ENCODE data around the gene FBXO39.
"Not testable (repeated sequence)": the region's sequence is repeated elsewhere in the genome, so short reads cannot be mapped to it uniquely, and the experiment has no call there.

FBXO39 gene

DNA sequence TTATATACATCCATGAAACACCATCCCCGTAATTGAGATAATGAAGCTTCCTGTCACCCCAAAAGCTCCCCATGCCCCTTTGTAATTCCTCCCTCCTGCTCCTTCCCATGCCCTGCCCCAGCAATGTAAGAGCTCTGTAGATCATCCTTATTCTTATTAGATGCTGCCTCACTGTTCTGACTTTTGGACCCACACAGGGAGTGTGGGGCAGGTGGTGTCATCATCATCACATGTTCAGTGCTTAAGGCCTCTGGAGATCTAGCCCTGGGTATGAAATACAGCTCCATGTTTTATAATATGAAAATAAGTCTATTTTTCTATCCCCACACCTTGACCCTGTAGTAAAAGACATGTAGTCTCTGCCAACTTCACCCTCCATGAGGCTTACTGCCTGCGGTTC, 18.3 kb upstream of the FBXO39 start:
- no peak for DNase-seq (ENCODE audit: low read depth)
- no peaks in the 10 kb centered on the region for H3K27me3 ChIP-seq (replicated peaks; ENCODE audit: control insufficient read depth, insufficient read depth, low read length)
- H3K4me1 ChIP-seq (ENCODE audit: control insufficient read depth, insufficient read depth, low read length) = peaks cover 23% of the 10 kb centered on the region
- no peak overlapping the region for H3K9ac ChIP-seq (ENCODE audit: low read length)
- no peaks in the 10 kb centered on the region for H3K9me3 ChIP-seq (ENCODE audit: control insufficient read depth, low read length)
- H3K4me3 ChIP-seq (ENCODE audit: low read length) = no peak overlapping the region
- peaks cover 17% of the 10 kb centered on the region for H3K36me3 ChIP-seq (ENCODE audit: control insufficient read depth, insufficient read depth, low read length, severe bottlenecking)

GRCh38 chr17:6761779-6762178, 14.2 kb upstream of the FBXO39 start:
- no peak for DNase-seq (ENCODE audit: low read depth)
- Histone ChIP-seq H3K9me3 (ENCODE audit: control insufficient read depth, low read length) (peaks cover 4% of the 10 kb centered on the region), H3K27me3 (replicated peaks; ENCODE audit: control insufficient read depth, insufficient read depth, low read length) (no peaks in the 10 kb centered on the region), H3K36me3 (ENCODE audit: control insufficient read depth, insufficient read depth, low read length, severe bottlenecking) (peaks cover 39% of the 10 kb centered on the region), H3K4me3 (ENCODE audit: low read length) (no peak overlapping the region), H3K4me1 (ENCODE audit: control insufficient read depth, insufficient read depth, low read length) (no peaks in the 10 kb centered on the region), H3K9ac (ENCODE audit: low read length) (no peak overlapping the region)

DNA sequence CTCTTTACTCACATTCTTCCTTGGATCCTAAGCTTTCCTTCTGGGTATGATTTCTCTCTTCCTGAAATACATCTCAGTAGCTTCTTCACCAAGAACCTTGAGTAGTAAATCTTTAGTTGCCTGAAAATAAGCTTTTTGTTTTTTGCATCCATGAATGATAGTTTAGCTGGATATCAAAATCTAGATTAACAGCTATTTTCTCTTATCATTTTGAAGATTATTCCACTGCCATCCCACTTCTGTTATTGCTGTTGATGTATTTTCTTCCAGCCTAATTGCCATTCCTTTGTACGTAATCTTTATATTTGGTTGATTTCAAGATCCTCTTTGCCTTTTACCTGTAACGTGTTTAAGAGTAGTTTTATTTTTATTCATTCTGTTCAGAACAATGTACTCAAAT, 7.6 kb upstream of the FBXO39 start:
- Histone ChIP-seq H3K36me3 (ENCODE audit: control insufficient read depth, insufficient read depth, low read length, severe bottlenecking) (peaks cover 87% of the 10 kb centered on the region), H3K27me3 (replicated peaks; ENCODE audit: control insufficient read depth, insufficient read depth, low read length) (no peaks in the 10 kb centered on the region), H3K9me3 (ENCODE audit: control insufficient read depth, low read length) (peaks cover 23% of the 10 kb centered on the region), H3K4me3 (ENCODE audit: low read length) (no peak overlapping the region), H3K9ac (ENCODE audit: low read length) (no peak overlapping the region), H3K4me1 (ENCODE audit: control insufficient read depth, insufficient read depth, low read length) (no peaks in the 10 kb centered on the region)
- no peak for DNase-seq (ENCODE audit: low read depth)

DNA sequence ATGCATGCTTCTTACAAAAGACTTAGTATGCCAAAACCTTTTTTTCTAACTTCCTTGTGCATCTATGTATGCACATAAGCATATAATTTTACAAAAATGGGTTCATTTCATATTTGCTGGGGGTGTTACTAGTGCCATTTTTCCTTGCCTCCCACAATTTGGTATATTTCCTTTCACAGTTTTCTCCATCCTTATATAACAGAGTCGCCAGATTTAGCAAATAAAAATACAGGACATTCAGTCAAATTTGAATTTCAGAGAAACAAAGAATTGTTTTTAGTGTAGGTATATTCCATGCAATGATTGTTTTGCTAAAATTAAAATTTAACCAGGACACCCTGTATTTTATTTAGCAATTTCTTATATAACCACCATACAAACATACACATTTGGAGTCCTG, 4.0 kb upstream of the FBXO39 start:
- no peak overlapping the region for H3K9ac ChIP-seq (ENCODE audit: low read length)

DNA sequence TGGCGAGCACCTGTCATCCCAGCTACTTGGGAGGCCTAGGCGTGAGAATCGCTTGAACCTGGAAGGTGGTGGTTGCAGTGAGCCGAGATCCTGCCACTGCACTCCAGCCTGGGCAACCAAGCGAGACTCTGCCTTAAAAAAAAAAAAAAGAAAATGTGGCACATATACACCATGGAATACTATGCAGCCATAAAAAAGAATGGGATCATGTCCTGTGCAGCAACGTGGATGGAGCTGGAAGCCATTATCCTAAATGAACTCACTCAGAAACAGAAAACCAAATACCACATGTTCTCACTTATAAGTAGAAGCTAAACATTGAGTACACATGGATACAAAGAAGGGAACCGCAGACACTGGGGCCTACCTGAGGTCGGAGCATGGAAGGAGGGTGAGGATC, 1.1 kb upstream of the FBXO39 start:
- Histone ChIP-seq H3K27me3 (replicated peaks; ENCODE audit: control insufficient read depth, insufficient read depth, low read length) (peaks cover 43% of the 10 kb centered on the region), H3K9me3 (ENCODE audit: control insufficient read depth, low read length) (peaks cover 21% of the 10 kb centered on the region), H3K36me3 (ENCODE audit: control insufficient read depth, insufficient read depth, low read length, severe bottlenecking) (peaks cover 42% of the 10 kb centered on the region)
- not testable (repeated sequence) for DNase-seq (ENCODE audit: low read depth); H3K9ac ChIP-seq (ENCODE audit: low read length); H3K4me1 ChIP-seq (ENCODE audit: control insufficient read depth, insufficient read depth, low read length); H3K4me3 ChIP-seq (ENCODE audit: low read length)

More for the DNA sequence above, 4.0 kb upstream of the FBXO39 start:
- DNase-seq (ENCODE audit: low read depth) = no peak
- Histone ChIP-seq H3K9me3 (ENCODE audit: control insufficient read depth, low read length) (peaks cover 32% of the 10 kb centered on the region), H3K4me1 (ENCODE audit: control insufficient read depth, insufficient read depth, low read length) (no peaks in the 10 kb centered on the region), H3K36me3 (ENCODE audit: control insufficient read depth, insufficient read depth, low read length, severe bottlenecking) (peaks cover 70% of the 10 kb centered on the region), H3K27me3 (replicated peaks; ENCODE audit: control insufficient read depth, insufficient read depth, low read length) (peaks cover 17% of the 10 kb centered on the region), H3K4me3 (ENCODE audit: low read length) (no peak overlapping the region)

DNA sequence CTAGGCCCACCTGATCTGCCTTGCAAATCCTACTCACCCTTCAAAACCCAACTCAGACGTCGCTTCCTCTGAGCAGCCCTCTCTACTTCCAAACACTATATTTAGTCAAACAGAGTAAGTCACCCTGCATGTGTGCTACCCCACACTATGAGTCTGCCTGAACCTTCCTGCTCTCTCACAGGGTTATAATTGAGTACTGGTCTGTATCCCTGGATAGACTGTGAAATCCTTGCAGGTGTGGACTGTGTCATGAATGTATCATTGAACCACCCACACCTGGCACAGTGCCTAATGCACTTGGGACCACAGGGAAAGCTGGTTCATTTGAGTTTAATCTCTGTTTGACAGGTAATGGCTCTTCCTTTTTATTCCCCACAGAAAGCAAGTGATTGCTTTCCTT, 3.4 kb downstream of the FBXO39 start:
- DNase-seq (ENCODE audit: low read depth) = no peak
- peaks cover 52% of the 10 kb centered on the region for H3K27me3 ChIP-seq (replicated peaks; ENCODE audit: control insufficient read depth, insufficient read depth, low read length)
- H3K9ac ChIP-seq (ENCODE audit: low read length) = no peak overlapping the region
- no peak overlapping the region for H3K4me3 ChIP-seq (ENCODE audit: low read length)
- H3K4me1 ChIP-seq (ENCODE audit: control insufficient read depth, insufficient read depth, low read length) = no peaks in the 10 kb centered on the region
- H3K36me3 ChIP-seq (ENCODE audit: control insufficient read depth, insufficient read depth, low read length, severe bottlenecking) = no peaks in the 10 kb centered on the region
- H3K9me3 ChIP-seq (ENCODE audit: control insufficient read depth, low read length) = peaks cover 12% of the 10 kb centered on the region

DNA sequence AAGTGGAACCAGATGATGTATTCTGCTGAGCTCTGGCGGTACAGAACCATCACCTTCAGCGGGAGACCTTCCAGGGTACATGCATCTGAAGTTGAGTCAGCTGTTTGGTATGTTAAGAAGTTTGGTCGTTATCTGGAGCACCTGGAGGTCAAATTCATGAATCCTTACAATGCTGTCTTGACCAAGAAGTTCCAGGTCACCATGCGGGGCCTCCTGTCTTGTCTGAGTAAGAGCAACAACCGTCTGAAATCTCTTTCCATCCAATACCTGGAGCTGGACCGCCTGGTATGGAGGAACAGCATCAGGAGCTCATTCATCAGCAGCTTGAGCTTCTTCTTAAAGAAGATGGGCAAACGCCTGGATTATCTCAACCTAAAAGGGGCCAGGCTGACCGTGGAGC, 4.0 kb downstream of the FBXO39 start:
- Histone ChIP-seq H3K9me3 (ENCODE audit: control insufficient read depth, low read length) (peaks cover 9% of the 10 kb centered on the region), H3K4me3 (ENCODE audit: low read length) (no peak overlapping the region), H3K9ac (ENCODE audit: low read length) (no peak overlapping the region), H3K4me1 (ENCODE audit: control insufficient read depth, insufficient read depth, low read length) (peaks cover under 1% of the 10 kb centered on the region), H3K36me3 (ENCODE audit: control insufficient read depth, insufficient read depth, low read length, severe bottlenecking) (no peaks in the 10 kb centered on the region), H3K27me3 (replicated peaks; ENCODE audit: control insufficient read depth, insufficient read depth, low read length) (peaks cover 52% of the 10 kb centered on the region)
- DNase-seq (ENCODE audit: low read depth) = no peak

GRCh38 chr17:6780886-6781285, 4.9 kb downstream of the FBXO39 start:
- H3K9me3 ChIP-seq (ENCODE audit: control insufficient read depth, low read length) = peaks cover 7% of the 10 kb centered on the region
- H3K27me3 ChIP-seq (replicated peaks; ENCODE audit: control insufficient read depth, insufficient read depth, low read length) = peaks cover 45% of the 10 kb centered on the region
- no peak for DNase-seq (ENCODE audit: low read depth)
- no peak overlapping the region for H3K9ac ChIP-seq (ENCODE audit: low read length)
- H3K36me3 ChIP-seq (ENCODE audit: control insufficient read depth, insufficient read depth, low read length, severe bottlenecking) = no peaks in the 10 kb centered on the region
- no peak overlapping the region for H3K4me3 ChIP-seq (ENCODE audit: low read length)
- peaks cover 3% of the 10 kb centered on the region for H3K4me1 ChIP-seq (ENCODE audit: control insufficient read depth, insufficient read depth, low read length)

- DNase-seq (ENCODE audit: low read depth) = no peak
- Histone ChIP-seq H3K27me3 (replicated peaks; ENCODE audit: control insufficient read depth, insufficient read depth, low read length) (peaks cover 35% of the 10 kb centered on the region), H3K9me3 (ENCODE audit: control insufficient read depth, low read length) (peaks cover 7% of the 10 kb centered on the region), H3K4me3 (ENCODE audit: low read length) (no peak overlapping the region), H3K4me1 (ENCODE audit: control insufficient read depth, insufficient read depth, low read length) (peaks cover 3% of the 10 kb centered on the region), H3K9ac (ENCODE audit: low read length) (no peak overlapping the region), H3K36me3 (ENCODE audit: control insufficient read depth, insufficient read depth, low read length, severe bottlenecking) (no peaks in the 10 kb centered on the region)
Measured at GRCh38 chr17:6782244-6782643, 6.2 kb downstream of the FBXO39 start.

GRCh38 chr17:6786618-6787017, 10.6 kb downstream of the FBXO39 start:
- Histone ChIP-seq H3K9me3 (ENCODE audit: control insufficient read depth, low read length) (no peaks in the 10 kb centered on the region), H3K36me3 (ENCODE audit: control insufficient read depth, insufficient read depth, low read length, severe bottlenecking) (no peaks in the 10 kb centered on the region), H3K9ac (ENCODE audit: low read length) (no peak overlapping the region), H3K4me3 (ENCODE audit: low read length) (no peak overlapping the region), H3K4me1 (ENCODE audit: control insufficient read depth, insufficient read depth, low read length) (peaks cover 3% of the 10 kb centered on the region), H3K27me3 (replicated peaks; ENCODE audit: control insufficient read depth, insufficient read depth, low read length) (peaks cover 24% of the 10 kb centered on the region)
- peak; percentile 22 for DNase-seq (ENCODE audit: low read depth)

DNA sequence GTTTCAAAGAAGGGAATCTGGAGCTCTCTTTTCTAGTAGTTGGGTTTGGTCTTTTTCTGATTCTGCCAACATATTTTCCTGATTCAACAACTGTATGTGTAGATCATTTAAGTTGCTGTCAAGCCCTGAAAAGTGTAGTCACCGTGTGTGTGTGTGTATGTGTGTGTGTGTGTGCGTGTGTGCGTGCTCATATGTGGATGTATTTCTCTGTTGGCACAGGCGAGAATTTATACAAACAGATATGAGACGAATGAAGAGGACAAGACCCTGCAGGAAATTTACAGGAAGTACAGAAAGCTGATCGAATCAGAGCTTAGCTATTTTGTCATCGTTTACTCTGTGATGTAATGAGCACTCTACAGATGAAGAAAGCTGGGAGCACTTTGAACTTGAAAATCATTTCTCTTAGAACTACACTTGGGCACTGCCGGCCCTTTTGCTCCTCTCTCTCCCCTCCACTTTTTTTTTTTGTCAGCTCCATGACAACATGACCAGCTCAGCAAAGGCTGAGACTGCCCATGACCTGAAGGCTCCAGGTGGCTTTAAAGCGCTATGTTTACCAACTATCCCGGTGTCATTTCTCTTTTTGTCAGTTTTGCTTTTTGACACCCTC, 11.2 kb downstream of the FBXO39 start:
- Histone ChIP-seq H3K27me3 (replicated peaks; ENCODE audit: control insufficient read depth, insufficient read depth, low read length) (peaks cover 24% of the 10 kb centered on the region), H3K36me3 (ENCODE audit: control insufficient read depth, insufficient read depth, low read length, severe bottlenecking) (no peaks in the 10 kb centered on the region), H3K9ac (ENCODE audit: low read length) (no peak overlapping the region), H3K4me1 (ENCODE audit: control insufficient read depth, insufficient read depth, low read length) (peaks cover 3% of the 10 kb centered on the region), H3K4me3 (ENCODE audit: low read length) (no peak overlapping the region), H3K9me3 (ENCODE audit: control insufficient read depth, low read length) (no peaks in the 10 kb centered on the region)
- no peak for DNase-seq (ENCODE audit: low read depth)

DNA sequence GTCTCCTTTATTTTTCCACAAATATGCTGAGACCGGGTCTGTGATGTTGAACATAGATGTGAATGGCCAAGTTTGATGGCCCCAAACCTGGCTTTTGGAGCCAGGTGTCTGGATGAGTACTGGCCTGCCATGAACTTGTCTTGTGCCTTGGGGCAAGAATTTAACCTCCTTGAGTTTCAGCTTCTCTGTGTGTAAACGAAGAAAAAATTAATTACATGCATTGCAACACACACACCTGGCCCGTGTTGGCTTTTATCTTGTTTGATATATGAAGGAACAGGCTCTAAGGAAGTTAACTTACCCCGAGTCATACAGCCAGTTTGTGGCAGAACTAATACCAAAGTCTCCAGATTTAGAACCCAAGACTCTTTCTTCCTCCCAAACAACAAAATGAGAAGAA, 13.1 kb downstream of the FBXO39 start:
- Histone ChIP-seq H3K27me3 (replicated peaks; ENCODE audit: control insufficient read depth, insufficient read depth, low read length) (peaks cover 24% of the 10 kb centered on the region), H3K9me3 (ENCODE audit: control insufficient read depth, low read length) (no peaks in the 10 kb centered on the region), H3K4me3 (ENCODE audit: low read length) (no peak overlapping the region), H3K4me1 (ENCODE audit: control insufficient read depth, insufficient read depth, low read length) (peaks cover 3% of the 10 kb centered on the region), H3K9ac (ENCODE audit: low read length) (no peak overlapping the region), H3K36me3 (ENCODE audit: control insufficient read depth, insufficient read depth, low read length, severe bottlenecking) (no peaks in the 10 kb centered on the region)
- no peak for DNase-seq (ENCODE audit: low read depth)

All from adipocyte (in vitro differentiated cells).